Trophoblast cell (in vitro differentiated cells and primary cell): ENCODE measurements around the gene PEX14.

Experiments used
- DNase-seq, 2 donors: peaks; one replicate each; pipeline ENCODE4 v3.0.0-alpha.2; 2016
- H2AFZ ChIP-seq: 2 replicates; pipeline ENCODE4 v1.6.1; 2013; ENCODE audit warnings: low read length, moderate library complexity, mild to moderate bottlenecking; ENCODE audit not compliant: insufficient read depth, poor library complexity
- H2AK5ac ChIP-seq: 2 replicates; pipeline ENCODE4 v1.6.1; 2013; ENCODE audit warnings: mild to moderate bottlenecking, low read length
- H2BK120ac ChIP-seq: 2 replicates; pipeline ENCODE4 v1.6.1; 2013; ENCODE audit warnings: low read length, mild to moderate bottlenecking, moderate library complexity; ENCODE audit not compliant: insufficient read depth, poor library complexity
- H2BK12ac ChIP-seq: 2 replicates; pipeline ENCODE4 v1.6.1; 2013; ENCODE audit warnings: mild to moderate bottlenecking, low read length, moderate library complexity
- H2BK5ac ChIP-seq: 2 replicates; pipeline ENCODE4 v1.6.1; 2013; ENCODE audit warnings: low read length, low read depth, moderate library complexity, mild to moderate bottlenecking; ENCODE audit not compliant: poor library complexity
- H3K14ac ChIP-seq: 2 replicates; pipeline ENCODE4 v1.6.1; 2013; ENCODE audit warnings: mild to moderate bottlenecking, low read length
- H3K18ac ChIP-seq: 2 replicates; pipeline ENCODE4 v1.6.1; 2013; ENCODE audit warnings: mild to moderate bottlenecking, low read length
- H3K23ac ChIP-seq: 2 replicates; pipeline ENCODE4 v1.6.1; 2013; ENCODE audit warnings: low read length
- H3K27ac ChIP-seq: 2 replicates; pipeline ENCODE4 v1.5.1; 2013; ENCODE audit warnings: low read depth, mild to moderate bottlenecking, inconsistent platforms, low read length, moderate library complexity
- H3K27me3 ChIP-seq: 2 replicates; pipeline ENCODE4 v1.6.1; 2013; ENCODE audit warnings: inconsistent platforms, mild to moderate bottlenecking, low read length, moderate library complexity; ENCODE audit not compliant: insufficient read depth
- H3K36me3 ChIP-seq, 2 experiments: 1 replicate in 1 of 2; 2 replicates in 1 of 2; pipeline ENCODE4 v1.6.1; 2013; ENCODE audit warnings: low read length in 2 of 2, mild to moderate bottlenecking in 2 of 2, moderate library complexity in 1 of 2; ENCODE audit not compliant: insufficient read depth in 2 of 2, control insufficient read depth in 1 of 2
- H3K4ac ChIP-seq: 2 replicates; pipeline ENCODE4 v1.6.1; 2013; ENCODE audit warnings: low read depth, mild to moderate bottlenecking, low read length, moderate library complexity
- H3K4me1 ChIP-seq, 2 experiments: 1 replicate in 1 of 2; 2 replicates in 1 of 2; pipeline ENCODE4 v1.6.1; 2013; ENCODE audit warnings: low read length in 2 of 2, mild to moderate bottlenecking in 2 of 2, moderate library complexity in 1 of 2; ENCODE audit not compliant: insufficient read depth in 2 of 2, control insufficient read depth in 1 of 2
- H3K4me2 ChIP-seq: 2 replicates; pipeline ENCODE4 v1.6.1; 2013; ENCODE audit warnings: inconsistent platforms, mild to moderate bottlenecking, low read length, moderate library complexity
- H3K4me3 ChIP-seq: 2 replicates; pipeline ENCODE4 v1.5.1; 2013; ENCODE audit warnings: mild to moderate bottlenecking, low read depth, low read length, inconsistent platforms
- H3K79me1 ChIP-seq: one replicate; pipeline ENCODE4 v1.6.1; 2013; ENCODE audit warnings: low read length
- H3K79me2 ChIP-seq: 2 replicates; pipeline ENCODE4 v1.6.1; 2013; ENCODE audit warnings: low read length, mild to moderate bottlenecking; ENCODE audit not compliant: control insufficient read depth, insufficient read depth, poor library complexity
- H3K9ac ChIP-seq: 2 replicates; pipeline ENCODE4 v1.6.1; 2013; ENCODE audit warnings: mild to moderate bottlenecking, low read length
- H3K9me3 ChIP-seq: 2 replicates; pipeline ENCODE4 v1.6.1; 2013; ENCODE audit warnings: low read depth, mild to moderate bottlenecking, control low read depth, inconsistent platforms, low read length; ENCODE audit not compliant: insufficient read depth
- H4K12ac ChIP-seq: 2 replicates; pipeline ENCODE4 v1.6.1; 2013; ENCODE audit warnings: low read depth, mild to moderate bottlenecking, low read length, moderate library complexity
- H4K8ac ChIP-seq: 2 replicates; pipeline ENCODE4 v1.6.1; 2013; ENCODE audit warnings: low read depth, mild to moderate bottlenecking, low read length, moderate library complexity
- H4K91ac ChIP-seq: one replicate; pipeline ENCODE4 v1.6.1; 2013; ENCODE audit warnings: low read depth, mild to moderate bottlenecking, low read length, moderate library complexity
- WGBS: extraction: QIAGEN DNeasy Blood & Tissue Kit; methylation state at CpG from one replicate; pipeline ENCODE4 v1.1.7; 2013; ENCODE audit warnings: missing lambda C conversion rate; ENCODE audit not compliant: insufficient read length, insufficient coverage; ENCODE audit errors: extremely low coverage; 5-methylcytosine and 5-hydroxymethylcytosine counted together

The PEX14 gene

DNA sequence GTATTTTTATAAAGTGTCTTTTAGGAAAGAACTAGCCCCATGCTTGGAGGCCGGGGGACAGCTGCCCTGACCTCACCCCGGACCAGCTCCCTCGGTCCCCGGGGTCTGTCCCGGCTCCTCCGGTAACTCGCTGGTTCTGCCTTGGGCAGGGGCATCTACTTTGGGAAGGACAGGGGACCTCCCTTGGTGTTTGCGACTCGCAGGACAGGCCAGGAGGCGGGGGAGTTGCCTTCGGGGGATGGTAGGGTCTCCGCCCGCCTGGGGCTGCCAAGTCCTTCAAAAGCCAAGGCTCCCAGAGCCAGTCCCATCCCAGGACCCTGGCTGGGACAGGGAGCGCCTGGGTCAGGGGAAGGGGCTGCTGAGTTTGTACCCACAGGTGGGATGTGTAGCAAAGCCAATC is 157.9 kb downstream of the PEX14 start:
- no peak overlapping the region for H3K4me2 ChIP-seq
- WGBS = no CpG with 5 or more reads among the region's 14 CpGs

DNA sequence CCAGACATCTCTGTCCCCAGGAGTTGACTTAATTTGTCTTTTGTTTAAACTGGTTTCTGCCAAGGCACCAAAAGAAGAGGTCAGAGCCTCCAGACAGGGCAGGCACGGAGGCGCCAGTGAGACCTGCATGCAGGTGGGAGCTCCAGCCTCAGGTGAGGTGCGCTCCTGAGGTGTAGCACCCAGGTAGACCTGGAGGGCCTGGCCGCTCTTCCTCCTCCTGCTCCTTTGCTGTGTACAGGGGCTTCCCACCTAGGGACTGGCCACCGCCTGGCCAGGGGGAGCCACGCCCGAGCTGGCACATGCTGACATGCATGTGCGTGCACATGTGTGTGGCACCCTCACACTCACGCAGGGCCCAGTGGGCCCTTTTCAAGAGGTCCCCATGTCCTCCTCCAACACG is 158.7 kb downstream of the PEX14 start:
- H3K79me1 ChIP-seq = no peaks in the 10 kb centered on the region
- no peak overlapping the region for H4K8ac ChIP-seq
- peaks cover 10% of the 10 kb centered on the region for H3K27me3 ChIP-seq
- DNase-seq = no peak
- H3K23ac ChIP-seq = no peak overlapping the region
- no peak overlapping the region for H3K14ac ChIP-seq
- no peak overlapping the region for H4K12ac ChIP-seq
- H2BK120ac ChIP-seq = no peak overlapping the region
- H3K4me2 ChIP-seq = no peak overlapping the region
- no peak overlapping the region for H2AFZ ChIP-seq
- H3K4me1 ChIP-seq = peaks cover 0 to 2% of the 10 kb centered on the region in 2 experiments
- no peak overlapping the region for H3K4me3 ChIP-seq
- H3K9ac ChIP-seq = no peak overlapping the region
- H3K27ac ChIP-seq = no peak overlapping the region
- H3K79me2 ChIP-seq = no peaks in the 10 kb centered on the region
- no CpG with 5 or more reads among the region's 10 CpGs for WGBS
- H2BK5ac ChIP-seq = no peak overlapping the region
- no peaks in the 10 kb centered on the region for H3K9me3 ChIP-seq
- no peak overlapping the region for H2BK12ac ChIP-seq
- H3K18ac ChIP-seq = no peak overlapping the region
- H3K36me3 ChIP-seq = peaks cover 5 to 7% of the 10 kb centered on the region in 2 experiments
- no peak overlapping the region for H4K91ac ChIP-seq
- H3K4ac ChIP-seq = no peak overlapping the region
- no peak overlapping the region for H2AK5ac ChIP-seq

More for the DNA sequence above, 157.9 kb downstream of the PEX14 start:
- Histone ChIP-seq H2BK5ac (no peak overlapping the region), H4K91ac (no peak overlapping the region), H4K8ac (no peak overlapping the region), H2BK12ac (no peak overlapping the region), H4K12ac (no peak overlapping the region), H3K36me3 (peaks cover 5 to 7% of the 10 kb centered on the region in 2 experiments), H3K27me3 (peaks cover 4% of the 10 kb centered on the region), H3K14ac (no peak overlapping the region), H3K4ac (no peak overlapping the region), H3K79me2 (no peaks in the 10 kb centered on the region), H3K4me1 (no peaks in the 10 kb centered on the region), H3K4me3 (no peak overlapping the region), H3K9ac (no peak overlapping the region), H2AFZ (no peak overlapping the region), H3K23ac (no peak overlapping the region), H3K79me1 (no peaks in the 10 kb centered on the region), H2AK5ac (no peak overlapping the region), H3K27ac (no peak overlapping the region), H3K9me3 (no peaks in the 10 kb centered on the region), H2BK120ac (no peak overlapping the region), H3K18ac (no peak overlapping the region)
- no peak for DNase-seq

- Histone ChIP-seq H2BK12ac (no peak overlapping the region), H2AK5ac (no peak overlapping the region), H3K18ac (no peak overlapping the region), H3K4ac (no peak overlapping the region), H2BK5ac (no peak overlapping the region), H4K12ac (no peak overlapping the region), H4K91ac (no peak overlapping the region), H3K27me3 (peaks cover 16% of the 10 kb centered on the region), H3K79me1 (no peaks in the 10 kb centered on the region), H3K4me3 (no peak overlapping the region), H3K4me1 (peaks cover 0 to 5% of the 10 kb centered on the region in 2 experiments), H3K14ac (no peak overlapping the region), H3K23ac (no peak overlapping the region), H4K8ac (no peak overlapping the region), H3K9me3 (no peaks in the 10 kb centered on the region), H3K27ac (no peak overlapping the region), H3K79me2 (no peaks in the 10 kb centered on the region), H3K9ac (no peak overlapping the region), H2BK120ac (no peak overlapping the region), H3K4me2 (no peak overlapping the region), H3K36me3 (peaks cover 5 to 7% of the 10 kb centered on the region in 2 experiments), H2AFZ (no peak overlapping the region)
- no CpG with 5 or more reads among the region's 8 CpGs for WGBS
- DNase-seq = no peak
These were observed 159.3 kb downstream of the PEX14 start for GRCh38 chr1:10634075-10634427.

DNA sequence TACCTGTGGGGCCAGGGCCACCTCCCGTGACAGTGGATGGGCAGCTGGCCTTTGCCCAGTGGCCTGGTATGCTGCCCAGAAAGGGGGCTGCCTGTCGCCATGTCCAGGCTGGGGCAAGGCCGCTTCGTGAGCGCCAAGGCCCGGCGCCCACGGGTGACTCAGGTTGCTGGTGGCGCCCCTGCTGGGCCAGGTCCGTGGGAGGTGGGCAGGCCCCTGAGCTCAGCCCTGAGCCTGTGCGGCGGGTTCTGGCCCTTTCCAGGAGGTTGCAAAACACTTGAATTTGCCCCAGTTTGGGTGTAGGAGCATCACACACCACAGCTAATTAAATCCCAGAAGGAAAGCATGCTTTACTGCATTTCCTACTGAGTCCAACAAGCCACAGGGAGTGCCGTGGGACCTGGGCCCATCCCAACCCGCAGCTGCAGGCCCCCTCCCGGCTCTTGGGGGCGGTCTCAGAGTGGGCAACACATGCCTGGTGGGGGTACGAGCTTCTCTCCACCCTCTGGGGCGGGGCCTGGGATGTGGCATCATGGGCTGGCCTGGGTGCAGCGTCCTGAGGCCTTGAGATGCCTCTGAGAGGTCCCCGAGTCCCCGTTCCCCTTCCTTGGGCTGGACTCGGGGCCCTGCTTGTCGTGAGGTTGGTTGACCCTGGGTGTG is 159.8 kb downstream of the PEX14 start:
- H3K36me3 ChIP-seq = peaks cover 5% of the 10 kb centered on the region in 2 experiments
- no peak overlapping the region for H2BK120ac ChIP-seq
- no peak overlapping the region for H4K12ac ChIP-seq
- no peak overlapping the region for H3K4me3 ChIP-seq
- no peaks in the 10 kb centered on the region for H3K79me1 ChIP-seq
- H3K4me1 ChIP-seq = peaks cover 0 to 5% of the 10 kb centered on the region in 2 experiments
- H2BK12ac ChIP-seq = no peak overlapping the region
- no peak overlapping the region for H2AK5ac ChIP-seq
- H3K27ac ChIP-seq = no peak overlapping the region
- H3K79me2 ChIP-seq = no peaks in the 10 kb centered on the region
- no peak overlapping the region for H3K4me2 ChIP-seq
- H3K18ac ChIP-seq = no peak overlapping the region
- no peak for DNase-seq
- H3K4ac ChIP-seq = no peak overlapping the region
- peaks cover 3% of the 10 kb centered on the region for H3K9me3 ChIP-seq
- no peak overlapping the region for H3K14ac ChIP-seq
- H2BK5ac ChIP-seq = no peak overlapping the region
- H4K91ac ChIP-seq = no peak overlapping the region
- no peak overlapping the region for H3K9ac ChIP-seq
- no CpG with 5 or more reads among the region's 23 CpGs for WGBS
- H2AFZ ChIP-seq = no peak overlapping the region
- no peak overlapping the region for H4K8ac ChIP-seq
- H3K23ac ChIP-seq = no peak overlapping the region
- peaks cover 20% of the 10 kb centered on the region for H3K27me3 ChIP-seq
